Activated T-helper 2 cell treated with anti-CD3 and anti-CD28 coated beads, Interferon-gamma antibody, Interleukin-2, Interleukin-4, amounts not matched to agents 10 μg/mL and 5 μg/mL and 100 μg/mL, durations not matched to agents 14 hours and 24 hours and 36 hours (primary cell): ENCODE measurements around the gene USP38. TPM values are rescaled to one million over a fixed set of nuclear protein-coding genes. Genes with fewer than 3 reads are reported as not detected.

Source experiments
- DNase-seq: peaks from one replicate; pipeline ENCODE4 v3.0.0; 2021; ENCODE audit warnings: low spot score
- H3K27ac Mint-ChIP-seq: one replicate; pipeline ENCODE4 v1.8.0; 2021; ENCODE audit warnings: mixed read lengths
- H3K27me3 Mint-ChIP-seq: one replicate; pipeline ENCODE4 v1.8.0; 2021; ENCODE audit warnings: low read depth, mixed read lengths
- H3K36me3 Mint-ChIP-seq: one replicate; pipeline ENCODE4 v1.8.0; 2021; ENCODE audit warnings: low read depth, mixed read lengths
- H3K4me1 Mint-ChIP-seq: one replicate; pipeline ENCODE4 v1.8.0; 2021; ENCODE audit warnings: low read depth, mixed read lengths
- H3K4me3 Mint-ChIP-seq: one replicate; pipeline ENCODE4 v1.8.0; 2021; ENCODE audit warnings: low read depth, mild to moderate bottlenecking, moderate library complexity, mixed read lengths
- H3K9me3 Mint-ChIP-seq: one replicate; pipeline ENCODE4 v1.8.0; 2021; ENCODE audit warnings: mixed read lengths
- intact Hi-C: fragments of 100-400 bp; cut with micrococcal nuclease; formaldehyde crosslinking; loops from one replicate; pipeline ENCODE4 v1.15.1; 2023
- total RNA-seq: library from RNA; stranded (reverse); gene quantifications from 2 replicates; pipeline ENCODE4 v1.2.3, GENCODE V29; 2022

The USP38 gene
- total RNA-seq, 1 donor from 2014 or later, result 26.2 TPM

DNA sequence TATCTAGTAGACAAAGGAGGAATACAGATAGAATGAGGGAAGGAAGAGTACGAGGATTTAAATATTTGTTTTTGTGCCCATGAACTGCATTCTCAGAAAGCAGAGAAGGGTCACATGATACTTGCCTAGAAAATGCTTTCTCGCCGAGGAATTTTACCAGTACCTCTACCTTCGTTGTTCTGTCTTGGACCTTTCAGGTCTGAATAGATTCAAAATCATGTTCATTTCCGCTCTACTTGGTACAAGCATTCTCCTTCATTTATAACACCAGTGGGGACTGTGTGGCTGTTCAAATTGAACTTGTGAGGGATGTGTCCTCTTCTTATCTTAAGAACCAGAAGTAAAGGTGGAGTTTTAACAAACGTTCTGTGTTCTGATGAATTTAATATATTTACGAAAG lies 1.9 kb downstream of the USP38 start:
- intact Hi-C loops, result loop anchor here (5.0 to 10.0 kb wide), 2 partner anchors 619 to 812 kb away; no protein-coding TSS in a partner anchor
- Mint-ChIP-seq H3K27ac (peak overlapping the region; percentile 96), H3K27me3 (no peaks in the 10 kb centered on the region), H3K4me3 (peak overlapping the region; percentile 89), H3K9me3 (no peaks in the 10 kb centered on the region), H3K36me3 (peaks cover 54% of the 10 kb centered on the region), H3K4me1 (peaks cover 44% of the 10 kb centered on the region)
- no peak for DNase-seq

- Mint-ChIP-seq H3K4me1 (peaks cover 39% of the 10 kb centered on the region), H3K36me3 (peaks cover 67% of the 10 kb centered on the region), H3K27me3 (no peaks in the 10 kb centered on the region), H3K4me3 (peak overlapping the region; percentile 89), H3K27ac (peak overlapping the region; percentile 58), H3K9me3 (no peaks in the 10 kb centered on the region)
- DNase-seq, result no peak
- intact Hi-C loops, result loop anchor here (5.0 to 10.0 kb wide), 2 partner anchors 621 to 814 kb away; no protein-coding TSS in a partner anchor
Observed at GRCh38 chr4:143188136-143189088, 3.7 kb downstream of the USP38 start.

GRCh38 chr4:143189528-143189927 lies 4.8 kb downstream of the USP38 start:
- Mint-ChIP-seq H3K4me1 (peaks cover 35% of the 10 kb centered on the region), H3K27ac (peak overlapping the region; percentile 30), H3K36me3 (peaks cover 70% of the 10 kb centered on the region), H3K4me3 (peak overlapping the region; percentile 68), H3K9me3 (no peaks in the 10 kb centered on the region), H3K27me3 (no peaks in the 10 kb centered on the region)
- DNase-seq, result no peak
- intact Hi-C loops, result loop anchor here (5.0 to 10.0 kb wide), 2 partner anchors 622 to 815 kb away; no protein-coding TSS in a partner anchor

GRCh38 chr4:143195581-143195980 lies 10.9 kb downstream of the USP38 start:
- DNase-seq, result no peak
- Mint-ChIP-seq H3K27me3 (no peaks in the 10 kb centered on the region), H3K36me3 (peaks cover 70% of the 10 kb centered on the region), H3K4me3 (no peak overlapping the region), H3K4me1 (peaks cover 16% of the 10 kb centered on the region), H3K9me3 (no peaks in the 10 kb centered on the region), H3K27ac (no peak overlapping the region)
- intact Hi-C loops, result no loop called here

DNA sequence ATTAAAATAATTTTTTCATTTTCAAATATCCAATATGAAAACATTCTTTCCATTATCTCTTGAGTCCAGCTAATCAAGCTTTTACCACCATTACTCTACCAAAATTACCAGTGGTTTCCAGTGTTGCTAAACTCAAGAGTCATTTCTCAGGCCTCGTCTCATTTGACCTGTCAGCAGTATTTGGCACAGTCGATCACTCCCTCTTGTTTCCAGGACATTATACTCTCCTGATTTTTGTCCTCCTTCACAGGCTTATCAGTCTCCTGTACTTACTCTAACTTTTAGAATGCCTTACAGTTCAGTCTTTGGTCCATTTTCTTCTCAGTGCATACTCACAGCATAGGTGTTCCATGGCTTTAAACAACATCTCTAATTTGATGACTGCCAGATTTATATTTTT lies 11.6 kb downstream of the USP38 start:
- intact Hi-C loops, result no loop called here
- H3K9me3 Mint-ChIP-seq, result no peaks in the 10 kb centered on the region
- peaks cover 68% of the 10 kb centered on the region for H3K36me3 Mint-ChIP-seq
- H3K27me3 Mint-ChIP-seq, result no peaks in the 10 kb centered on the region
- peaks cover 11% of the 10 kb centered on the region for H3K4me1 Mint-ChIP-seq
- no peak overlapping the region for H3K4me3 Mint-ChIP-seq
- no peak for DNase-seq
- no peak overlapping the region for H3K27ac Mint-ChIP-seq

GRCh38 chr4:143199503-143199902 lies 14.8 kb downstream of the USP38 start:
- H3K27ac Mint-ChIP-seq, result no peak overlapping the region
- no peak overlapping the region for H3K4me3 Mint-ChIP-seq
- intact Hi-C loops, result no loop called here
- no peaks in the 10 kb centered on the region for H3K9me3 Mint-ChIP-seq
- DNase-seq, result no peak
- no peaks in the 10 kb centered on the region for H3K27me3 Mint-ChIP-seq
- H3K36me3 Mint-ChIP-seq, result peaks cover 65% of the 10 kb centered on the region
- peaks cover 10% of the 10 kb centered on the region for H3K4me1 Mint-ChIP-seq

DNA sequence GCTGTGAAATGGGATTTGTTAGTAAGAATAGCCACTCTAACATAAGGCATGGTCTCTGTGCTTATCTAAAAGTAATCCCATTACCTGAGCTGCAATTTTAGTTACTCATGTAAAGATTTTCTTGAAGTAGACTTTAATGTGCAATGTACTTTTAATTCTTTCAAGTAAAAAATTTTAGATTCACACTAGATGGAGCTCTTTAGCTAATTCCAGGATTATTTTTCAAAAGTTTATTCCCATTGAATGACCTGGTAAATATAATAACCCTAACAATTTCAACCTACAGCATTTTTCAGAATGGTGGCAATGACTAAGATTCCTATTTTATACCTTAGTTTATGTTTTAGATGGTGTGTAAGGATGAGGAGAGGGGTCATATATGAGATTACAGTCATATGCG lies 18.1 kb downstream of the USP38 start:
- peaks cover 10% of the 10 kb centered on the region for H3K4me1 Mint-ChIP-seq

GRCh38 chr4:143203577-143203976 lies 18.9 kb downstream of the USP38 start:
- H3K9me3 Mint-ChIP-seq, result no peaks in the 10 kb centered on the region
- H3K4me1 Mint-ChIP-seq, result peaks cover 10% of the 10 kb centered on the region
- H3K36me3 Mint-ChIP-seq, result peaks cover 71% of the 10 kb centered on the region
- no peak overlapping the region for H3K4me3 Mint-ChIP-seq
- no peaks in the 10 kb centered on the region for H3K27me3 Mint-ChIP-seq
- H3K27ac Mint-ChIP-seq, result no peak overlapping the region
- intact Hi-C loops, result no loop called here
- DNase-seq, result no peak

More for the DNA sequence above, 18.1 kb downstream of the USP38 start:
- H3K9me3 Mint-ChIP-seq, result no peaks in the 10 kb centered on the region
- H3K27ac Mint-ChIP-seq, result no peak overlapping the region
- H3K4me3 Mint-ChIP-seq, result no peak overlapping the region
- H3K27me3 Mint-ChIP-seq, result no peaks in the 10 kb centered on the region
- peaks cover 77% of the 10 kb centered on the region for H3K36me3 Mint-ChIP-seq
- DNase-seq, result no peak
- intact Hi-C loops, result no loop called here

DNA sequence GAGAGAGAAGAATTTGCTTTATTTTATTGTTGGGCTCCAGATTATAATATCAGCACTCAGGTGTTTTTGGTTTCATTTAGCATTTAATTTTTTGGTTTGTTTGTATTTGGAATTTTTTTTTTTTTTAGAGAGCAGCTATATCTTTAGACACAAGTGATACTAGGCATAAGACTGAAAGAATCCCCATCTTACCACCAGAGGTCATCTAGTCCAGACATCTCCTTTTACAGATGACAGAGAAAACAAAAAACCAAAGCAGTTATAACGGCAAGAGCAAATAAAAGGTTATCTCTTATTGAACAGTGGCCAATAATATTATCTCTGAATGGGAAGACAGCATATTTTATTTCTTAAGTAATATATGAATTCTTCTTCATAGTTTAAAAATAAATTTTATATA lies 22.8 kb downstream of the USP38 start:
- intact Hi-C loops, result no loop called here
- no peak overlapping the region for H3K27ac Mint-ChIP-seq
- H3K36me3 Mint-ChIP-seq, result peaks cover 50% of the 10 kb centered on the region
- no peak overlapping the region for H3K4me3 Mint-ChIP-seq
- no peaks in the 10 kb centered on the region for H3K9me3 Mint-ChIP-seq
- H3K27me3 Mint-ChIP-seq, result no peaks in the 10 kb centered on the region
- H3K4me1 Mint-ChIP-seq, result peaks cover 3% of the 10 kb centered on the region
- no peak for DNase-seq

DNA sequence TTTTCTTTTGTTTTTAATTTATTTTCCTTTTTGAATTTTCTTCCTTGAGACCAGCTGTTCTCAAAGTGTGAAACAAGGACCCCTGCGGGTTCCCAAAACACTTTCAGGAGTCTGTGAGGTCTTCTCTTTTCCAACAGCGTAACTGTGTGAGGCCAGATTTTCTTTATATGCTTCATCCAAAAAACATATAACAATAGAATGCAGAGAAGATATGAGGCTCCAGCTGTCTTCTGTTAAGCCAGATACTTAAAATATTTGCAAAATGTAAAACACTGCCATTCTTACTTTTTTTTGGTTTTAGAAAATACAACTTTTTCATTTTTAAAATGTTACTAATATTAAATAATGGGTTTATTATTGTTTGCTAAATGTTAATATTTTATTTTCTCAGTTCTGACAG lies 27.8 kb downstream of the USP38 start:
- H3K36me3 Mint-ChIP-seq, result peaks cover 30% of the 10 kb centered on the region
- no peak overlapping the region for H3K27ac Mint-ChIP-seq
- H3K27me3 Mint-ChIP-seq, result no peaks in the 10 kb centered on the region
- intact Hi-C loops, result no loop called here
- DNase-seq, result no peak
- no peak overlapping the region for H3K4me3 Mint-ChIP-seq
- H3K4me1 Mint-ChIP-seq, result peaks cover 5% of the 10 kb centered on the region
- H3K9me3 Mint-ChIP-seq, result no peaks in the 10 kb centered on the region

- peaks cover 34% of the 10 kb centered on the region for H3K36me3 Mint-ChIP-seq
- DNase-seq, result no peak
- intact Hi-C loops, result no loop called here
- H3K4me3 Mint-ChIP-seq, result no peak overlapping the region
- peaks cover 10% of the 10 kb centered on the region for H3K4me1 Mint-ChIP-seq
- no peaks in the 10 kb centered on the region for H3K27me3 Mint-ChIP-seq
- H3K9me3 Mint-ChIP-seq, result no peaks in the 10 kb centered on the region
- no peak overlapping the region for H3K27ac Mint-ChIP-seq
Observed at GRCh38 chr4:143215873-143216272, 31.2 kb downstream of the USP38 start.

GRCh38 chr4:143224255-143224654 lies 39.5 kb downstream of the USP38 start:
- Mint-ChIP-seq H3K4me1 (no peaks in the 10 kb centered on the region), H3K36me3 (peaks cover 35% of the 10 kb centered on the region), H3K4me3 (no peak overlapping the region), H3K27me3 (no peaks in the 10 kb centered on the region), H3K9me3 (no peaks in the 10 kb centered on the region), H3K27ac (no peak overlapping the region)
- no peak for DNase-seq
- intact Hi-C loops, result no loop called here

DNA sequence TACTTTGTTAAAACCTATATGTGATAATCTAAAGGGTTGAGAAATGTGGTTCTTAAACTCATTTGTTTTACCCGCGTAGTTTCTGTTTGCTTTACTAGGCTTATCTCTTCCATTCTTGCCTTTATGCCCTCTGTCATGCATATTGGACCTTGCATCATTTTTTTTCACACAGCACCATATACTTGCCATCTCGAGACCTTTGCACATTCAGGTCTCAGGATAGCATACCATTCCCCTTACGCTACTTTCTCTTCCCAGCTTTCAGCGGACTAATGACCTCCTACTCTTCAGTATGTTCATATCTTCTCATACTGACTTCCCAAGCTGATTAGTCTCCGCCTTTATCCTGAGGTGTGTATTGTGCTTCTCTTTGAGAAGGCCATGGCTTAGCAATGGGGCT lies 40.5 kb downstream of the USP38 start:
- no peak for DNase-seq
- Mint-ChIP-seq H3K27ac (no peak overlapping the region), H3K4me3 (no peak overlapping the region), H3K27me3 (no peaks in the 10 kb centered on the region), H3K4me1 (no peaks in the 10 kb centered on the region), H3K9me3 (no peaks in the 10 kb centered on the region), H3K36me3 (peaks cover 28% of the 10 kb centered on the region)
- intact Hi-C loops, result no loop called here
